Hematopoietic multipotent progenitor cell treated with erythropoietin and hydrocortisone succinate and interleukin-3 and kit ligand, for 15 days (in vitro differentiated cells): ENCODE measurements around the gene KCNJ5.
A peak's percentile ranks its signal among the peaks of the same experiment; 100 is the strongest.

ENCODE experiments used
- DNase-seq: peaks from one replicate; pipeline ENCODE4 v3.0.0-alpha.2; 2015; ENCODE audit warnings: low spot score

The KCNJ5 gene

GRCh38 chr11:128890543-128891368 lies at the start of gene KCNJ5:
KCNJ5 (plus strand) TSS chr11:128891356; CDS start chr11:128911274, 19,918 bp downstream.
- no peak for DNase-seq

- DNase-seq, result no peak
Measured at GRCh38 chr11:128841461-128842072, 49.6 kb upstream of the KCNJ5 start.

- DNase-seq, result no peak
Measured at GRCh38 chr11:128843198-128843785, 47.9 kb upstream of the KCNJ5 start.

GRCh38 chr11:128845334-128845780 lies 45.8 kb upstream of the KCNJ5 start:
- no peak for DNase-seq

- DNase-seq, result no peak
Measured at GRCh38 chr11:128846985-128847384, 44.2 kb upstream of the KCNJ5 start.

- DNase-seq, result peak; percentile 21
Measured at GRCh38 chr11:128848815-128849455, 42.2 kb upstream of the KCNJ5 start.

- DNase-seq, result no peak
Measured at GRCh38 chr11:128852327-128853023, 38.7 kb upstream of the KCNJ5 start.

GRCh38 chr11:128853559-128853958 lies 37.6 kb upstream of the KCNJ5 start:
- DNase-seq, result no peak

- DNase-seq, result no peak
Measured at GRCh38 chr11:128854841-128855240, 36.3 kb upstream of the KCNJ5 start.

- no peak for DNase-seq
Measured at GRCh38 chr11:128856241-128856640, 34.9 kb upstream of the KCNJ5 start.

GRCh38 chr11:128857341-128857740 lies 33.8 kb upstream of the KCNJ5 start:
- DNase-seq, result no peak

- DNase-seq, result peak; percentile 47
Measured at GRCh38 chr11:128859563-128860441, 31.4 kb upstream of the KCNJ5 start.

GRCh38 chr11:128860571-128861361 lies 30.4 kb upstream of the KCNJ5 start:
- DNase-seq, result no peak

GRCh38 chr11:128862406-128862805 lies 28.8 kb upstream of the KCNJ5 start:
- no peak for DNase-seq

GRCh38 chr11:128862908-128863660 lies 28.1 kb upstream of the KCNJ5 start:
- DNase-seq, result no peak

GRCh38 chr11:128865490-128865889 lies 25.7 kb upstream of the KCNJ5 start:
- DNase-seq, result no peak

GRCh38 chr11:128867277-128867676 lies 23.9 kb upstream of the KCNJ5 start, which contains the start of gene KCNJ1:
KCNJ1 (minus strand) TSS chr11:128867296; CDS start chr11:128840243, 27,053 bp downstream.
- no peak for DNase-seq

- DNase-seq, result no peak
Measured at GRCh38 chr11:128868841-128869671, 22.1 kb upstream of the KCNJ5 start.
